Hematopoietic multipotent progenitor cell treated with erythropoietin and hydrocortisone succinate and interleukin-3 and kit ligand, for 17 days (in vitro differentiated cells): ENCODE measurements around the gene RNASEL.

Experiments
- DNase-seq: peaks from one replicate; pipeline ENCODE4 v3.0.0-alpha.2; 2015; ENCODE audit warnings: low spot score

The RNASEL gene

DNA sequence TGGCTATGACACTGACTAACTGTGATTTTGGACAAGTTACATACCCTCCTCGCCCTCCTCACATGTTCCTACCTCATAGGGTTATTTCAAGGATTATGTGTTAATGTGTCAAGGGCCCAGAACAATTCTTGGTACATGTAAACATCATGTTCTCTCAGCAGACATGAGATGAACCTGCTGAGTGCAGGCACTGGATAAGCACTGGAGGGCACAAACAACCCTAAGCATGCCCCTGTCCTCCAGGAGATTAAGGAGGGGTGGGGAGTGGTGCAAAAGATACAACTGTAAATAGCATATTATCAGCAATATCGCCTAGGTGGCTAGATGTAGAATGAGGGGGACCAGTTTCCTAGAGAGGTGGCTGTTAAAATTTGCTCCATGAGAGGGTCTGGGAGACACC is 32.9 kb upstream of the RNASEL start:
- DNase-seq: peak; percentile 35

- no peak for DNase-seq
These were observed 32.0 kb upstream of the RNASEL start for GRCh38 chr1:182620924-182621585.

- no peak for DNase-seq
These were observed 28.8 kb upstream of the RNASEL start for GRCh38 chr1:182617734-182618351.

DNA sequence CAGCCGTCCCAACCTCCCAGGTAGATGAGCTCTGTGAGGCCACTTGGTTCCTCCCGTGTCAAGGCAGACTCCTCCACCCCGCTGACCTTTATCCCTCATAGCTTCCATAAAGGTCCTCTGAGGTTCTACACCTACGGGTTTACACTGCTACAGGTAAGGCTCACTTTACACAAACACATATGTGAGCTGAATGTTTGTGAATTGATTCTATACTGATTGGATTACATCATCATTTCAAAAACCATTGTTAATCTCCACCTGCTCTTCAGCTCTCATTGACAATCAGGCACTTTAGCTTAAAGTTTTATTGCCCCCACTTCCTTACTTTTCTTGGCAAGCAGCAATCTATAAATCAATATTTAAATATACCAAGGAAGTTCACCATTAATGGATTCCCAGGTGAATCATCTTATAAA is 28.0 kb upstream of the RNASEL start:
- no peak for DNase-seq

DNA sequence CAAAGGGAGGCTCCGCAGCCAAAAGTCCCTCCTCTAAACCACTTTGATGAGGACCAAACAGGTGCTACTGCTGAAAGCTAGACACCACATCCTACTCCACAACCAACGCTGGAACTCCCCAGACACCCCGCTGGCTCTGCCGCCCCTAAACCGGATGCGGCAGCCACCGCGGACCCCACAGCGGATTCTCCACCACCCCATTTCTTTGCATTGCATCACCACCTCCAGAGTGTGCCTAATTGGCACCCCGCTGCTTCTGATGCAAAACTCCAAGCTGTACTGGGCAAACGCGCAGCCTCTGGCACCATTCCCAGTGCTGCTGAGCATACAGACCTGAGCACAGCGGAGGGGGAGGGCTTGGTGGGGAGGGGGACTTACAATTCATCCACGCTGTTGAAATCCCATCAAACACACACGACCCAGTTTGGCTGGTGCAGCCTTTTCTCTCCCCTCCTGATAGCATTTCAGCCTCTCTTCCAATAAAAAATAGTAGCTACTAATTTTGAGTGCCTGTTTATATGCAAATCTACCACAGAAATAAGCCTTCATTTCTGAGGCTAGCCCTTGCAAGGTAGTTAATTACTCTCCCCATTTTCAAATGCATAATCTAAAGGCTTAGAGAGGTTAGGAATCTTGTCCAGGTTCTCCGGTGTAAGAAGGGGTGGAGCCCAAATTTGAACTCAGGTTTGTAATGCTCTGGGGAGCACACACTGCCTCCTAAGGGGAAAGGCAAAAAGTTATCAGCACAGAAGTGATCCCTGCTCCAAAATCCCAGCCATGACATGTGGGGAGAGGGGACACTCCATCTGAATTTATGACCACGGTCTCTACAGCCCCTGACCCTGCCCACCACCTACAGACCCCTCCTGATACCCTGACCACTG is 27.3 kb upstream of the RNASEL start:
- peak; percentile 59 for DNase-seq

- DNase-seq: no peak
These were observed 26.5 kb upstream of the RNASEL start for GRCh38 chr1:182615468-182616129.

GRCh38 chr1:182614796-182615454 is 25.9 kb upstream of the RNASEL start:
- DNase-seq: no peak

GRCh38 chr1:182611787-182612186 is 22.7 kb upstream of the RNASEL start:
- no peak for DNase-seq

DNA sequence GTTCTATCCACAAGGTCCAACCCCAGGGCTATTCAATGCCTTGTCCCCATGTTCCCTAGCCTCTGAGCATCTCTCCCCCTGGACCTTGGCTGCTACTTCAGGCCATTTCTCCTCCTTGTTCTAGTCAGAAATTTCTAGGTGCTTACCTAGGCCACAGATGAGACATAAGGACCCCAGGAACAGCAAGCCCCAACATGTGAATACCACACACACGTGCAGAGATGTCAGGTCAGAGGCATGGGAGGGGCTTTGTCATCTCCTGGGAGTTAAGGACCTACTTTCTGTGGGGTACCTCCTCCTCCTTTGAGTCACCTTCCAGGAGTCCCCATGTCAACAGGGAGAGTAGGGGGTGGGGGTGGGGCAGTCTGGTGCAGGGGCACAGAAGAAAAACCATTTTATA is 22.3 kb upstream of the RNASEL start:
- DNase-seq: no peak

DNA sequence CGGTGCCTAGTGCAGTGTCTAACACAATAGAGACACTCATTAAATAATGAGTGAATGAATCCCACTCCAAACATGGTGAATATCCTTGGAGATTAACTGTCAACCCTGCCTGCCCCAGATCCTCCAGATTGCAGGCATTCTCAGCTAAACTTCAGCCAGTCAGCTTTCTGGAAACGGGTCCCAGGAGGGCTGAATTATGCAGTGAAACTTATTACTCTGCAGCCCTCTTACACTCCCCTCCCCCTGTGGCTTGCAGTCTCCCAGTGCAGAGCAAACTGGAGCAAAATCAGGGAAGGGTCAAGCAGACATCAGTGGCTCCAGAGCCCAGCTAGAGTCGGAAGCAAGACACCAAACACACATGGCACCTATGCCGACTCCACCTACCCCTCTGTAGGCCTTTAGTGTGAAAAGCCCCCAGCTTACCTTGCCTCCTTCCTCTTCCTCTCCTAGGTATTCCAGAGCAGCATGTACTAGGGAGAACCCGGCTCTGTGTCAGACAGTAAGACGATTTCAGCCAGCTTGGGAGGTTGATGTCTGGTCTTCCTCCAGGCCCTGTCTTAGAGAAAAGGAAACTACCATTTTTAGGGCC is 21.6 kb upstream of the RNASEL start:
- DNase-seq: no peak

- DNase-seq: no peak
These were observed 20.0 kb upstream of the RNASEL start for GRCh38 chr1:182608845-182609610.

- DNase-seq: no peak
These were observed 19.2 kb upstream of the RNASEL start for GRCh38 chr1:182608236-182608635.

DNA sequence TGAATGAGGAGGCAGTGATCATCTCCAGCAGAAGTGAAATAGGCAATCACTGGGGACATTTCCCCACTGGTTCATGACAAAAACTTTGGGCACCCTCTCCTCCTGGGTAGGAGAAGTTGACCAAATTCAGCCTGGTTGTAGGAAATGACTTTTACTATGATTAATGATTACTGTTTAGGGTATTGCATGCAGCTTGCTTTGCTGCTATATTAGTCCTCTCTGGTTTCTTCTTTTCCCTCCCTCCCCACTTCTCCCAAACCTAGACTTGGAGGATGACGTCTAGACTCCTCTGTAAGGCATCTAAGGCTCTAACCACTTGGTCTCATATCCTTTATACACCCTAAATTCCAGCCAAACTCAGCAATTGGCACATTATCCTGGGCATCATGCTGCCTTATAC is 18.5 kb upstream of the RNASEL start:
- no peak for DNase-seq

DNA sequence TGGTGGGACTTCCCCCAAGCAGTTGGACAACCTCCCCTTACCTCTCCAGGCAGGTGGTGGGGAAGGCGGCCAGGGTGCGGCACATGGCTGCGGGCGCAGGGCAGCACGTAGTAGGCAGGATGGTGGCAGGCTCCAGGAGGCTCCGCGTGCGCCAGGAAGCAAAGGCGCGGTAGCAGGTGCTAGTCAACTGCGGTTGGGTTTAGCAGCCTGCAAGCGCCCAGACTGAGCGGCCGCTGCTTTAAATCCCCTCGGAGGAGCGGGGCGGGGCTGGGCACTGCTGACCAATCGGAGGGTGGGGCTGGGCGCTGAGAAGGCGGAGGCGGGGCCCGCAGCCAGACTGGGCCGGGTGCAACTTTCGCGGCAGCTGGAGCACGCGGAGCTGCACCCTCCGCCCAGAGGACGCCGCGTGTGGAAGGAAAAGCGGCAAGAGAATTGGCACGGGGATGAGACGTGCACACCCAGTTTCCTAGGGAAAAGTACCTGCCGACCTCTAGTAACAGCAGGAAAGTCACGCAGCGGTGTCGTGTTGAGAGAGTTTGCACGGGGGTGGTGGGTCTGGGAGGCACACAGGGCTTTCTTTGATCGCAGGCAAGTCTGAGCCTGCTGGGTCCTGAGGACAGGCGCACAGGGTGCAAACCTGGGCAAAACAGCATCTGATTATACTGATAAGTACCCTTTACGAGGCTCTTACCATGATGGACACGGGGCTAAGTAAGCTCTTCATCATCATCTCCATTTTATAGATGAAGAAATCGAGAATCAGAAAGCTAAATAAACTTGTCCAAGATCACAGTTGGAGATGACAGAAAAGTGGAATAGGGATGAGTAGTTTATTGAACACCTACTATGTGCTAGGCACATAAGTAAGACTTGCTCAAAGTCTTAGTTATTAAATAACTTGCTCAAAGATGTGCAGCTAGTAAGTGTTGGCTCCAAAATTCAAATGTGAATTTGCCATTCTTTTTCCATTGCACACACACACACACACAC is 15.4 kb upstream of the RNASEL start, which contains the start of gene RGS16:
TSS of gene RGS16 (minus strand) at position 215 of the 990 bp plus-strand sequence. CDS start at position 85, 130 bp downstream.
- peak; percentile 83 for DNase-seq

- no peak for DNase-seq
These were observed 14.7 kb upstream of the RNASEL start for GRCh38 chr1:182603646-182604174.

- peak; percentile 40 for DNase-seq
These were observed 14.0 kb upstream of the RNASEL start for GRCh38 chr1:182602935-182603645.

- DNase-seq: no peak
These were observed 12.9 kb upstream of the RNASEL start for GRCh38 chr1:182601913-182602312.

- DNase-seq: peak; percentile 89
These were observed 12.3 kb upstream of the RNASEL start for GRCh38 chr1:182601416-182601786.
